Inferior parietal cortex (tissue), 1 donor: ENCODE data around the gene NMRK2.
"Not testable (repeated sequence)": the region's sequence is repeated elsewhere in the genome, so short reads cannot be mapped to it uniquely, and the experiment has no call there.

ENCODE experiments used
- DNase-seq: peaks from one replicate; pipeline ENCODE4 v3.0.0-alpha.2; 2016; ENCODE audit errors: extremely low spot score

The NMRK2 gene

GRCh38 chr19:3936506-3937442, 3.9 kb downstream of the NMRK2 start:
- no peak for DNase-seq

- DNase-seq, result not testable (repeated sequence)
These were observed 5.6 kb downstream of the NMRK2 start for GRCh38 chr19:3938300-3938950.

DNA sequence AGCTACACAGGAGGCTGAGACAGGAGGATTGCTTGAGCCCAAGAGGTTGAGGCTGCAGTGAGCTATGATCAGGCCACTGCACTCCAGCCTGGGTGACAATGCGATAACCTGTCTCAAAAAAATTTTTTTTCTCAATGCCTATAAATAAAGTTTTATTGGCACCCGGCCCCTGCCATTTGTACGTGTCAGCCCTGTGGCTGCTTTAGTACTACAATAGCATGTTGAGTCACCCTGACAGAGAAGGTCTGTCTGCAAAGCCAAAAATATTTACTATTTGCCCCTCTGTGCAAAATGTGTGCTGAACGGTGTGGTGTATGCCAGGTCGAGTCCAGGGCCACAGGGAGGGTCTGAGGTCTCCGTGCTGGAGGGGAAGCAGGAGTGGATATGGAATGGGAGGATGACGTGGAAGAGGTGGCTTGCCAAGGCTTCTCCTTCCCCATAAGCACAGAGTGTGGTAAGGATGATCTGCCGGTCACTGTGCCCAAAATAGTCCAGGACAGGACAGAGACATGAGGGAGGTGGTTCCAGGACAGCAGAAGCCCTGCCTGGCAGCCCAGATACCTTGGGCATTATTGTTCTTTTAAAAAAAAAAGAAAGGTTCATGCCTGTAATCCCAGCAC, 10.0 kb downstream of the NMRK2 start:
- DNase-seq, result no peak

DNA sequence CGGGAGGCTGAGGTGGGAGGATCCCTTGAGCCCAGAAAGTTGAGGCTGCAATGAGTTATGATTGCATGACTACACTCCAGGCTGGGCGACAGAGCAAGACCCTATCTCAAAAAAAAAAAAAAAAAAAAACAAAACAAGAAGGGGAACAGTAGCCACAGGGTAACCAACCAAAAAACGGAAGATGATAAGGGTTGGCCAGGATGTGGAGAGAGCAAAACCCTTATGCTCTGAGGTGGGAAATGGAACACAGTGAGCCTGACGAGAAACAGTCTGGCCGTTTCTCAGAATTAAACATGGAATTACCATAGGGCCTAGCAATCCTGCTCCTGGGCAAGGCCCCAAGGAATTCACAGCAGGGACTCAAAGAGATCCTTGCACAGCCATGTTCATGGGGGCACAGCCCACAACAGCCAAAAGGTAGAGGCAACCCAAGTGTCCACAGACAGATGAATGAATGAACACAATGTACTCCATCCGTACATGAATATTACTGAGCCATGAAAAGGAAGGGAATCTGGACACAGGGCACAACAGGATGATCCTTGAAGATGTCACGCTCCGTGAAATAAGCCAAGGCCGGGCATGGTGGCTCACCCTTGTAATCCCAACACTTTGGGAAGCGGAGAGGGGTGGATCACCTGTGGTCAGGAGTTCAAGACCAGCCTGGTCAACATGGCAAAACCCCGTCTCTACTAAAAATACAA, 11.3 kb downstream of the NMRK2 start:
- DNase-seq, result no peak

DNA sequence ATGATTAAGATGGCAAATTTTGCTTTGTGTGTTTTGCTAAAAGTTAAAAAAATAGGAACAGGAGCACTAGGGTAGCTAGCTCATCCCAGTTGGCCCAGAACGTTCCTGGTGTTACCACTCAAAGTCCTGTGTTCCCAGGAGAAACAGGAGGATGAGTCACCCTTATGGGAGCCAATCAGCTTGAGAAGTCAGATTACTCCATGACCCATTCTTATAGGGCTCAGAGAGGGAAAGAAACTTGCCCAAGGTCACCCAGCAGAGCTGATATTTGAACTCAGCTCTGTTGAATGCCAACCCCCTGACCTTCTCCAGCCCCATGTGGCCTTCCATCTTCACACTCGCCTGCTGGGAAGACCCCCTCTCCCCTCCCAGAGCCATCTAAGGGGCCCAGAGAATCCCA, 13.0 kb downstream of the NMRK2 start:
- DNase-seq, result no peak

DNA sequence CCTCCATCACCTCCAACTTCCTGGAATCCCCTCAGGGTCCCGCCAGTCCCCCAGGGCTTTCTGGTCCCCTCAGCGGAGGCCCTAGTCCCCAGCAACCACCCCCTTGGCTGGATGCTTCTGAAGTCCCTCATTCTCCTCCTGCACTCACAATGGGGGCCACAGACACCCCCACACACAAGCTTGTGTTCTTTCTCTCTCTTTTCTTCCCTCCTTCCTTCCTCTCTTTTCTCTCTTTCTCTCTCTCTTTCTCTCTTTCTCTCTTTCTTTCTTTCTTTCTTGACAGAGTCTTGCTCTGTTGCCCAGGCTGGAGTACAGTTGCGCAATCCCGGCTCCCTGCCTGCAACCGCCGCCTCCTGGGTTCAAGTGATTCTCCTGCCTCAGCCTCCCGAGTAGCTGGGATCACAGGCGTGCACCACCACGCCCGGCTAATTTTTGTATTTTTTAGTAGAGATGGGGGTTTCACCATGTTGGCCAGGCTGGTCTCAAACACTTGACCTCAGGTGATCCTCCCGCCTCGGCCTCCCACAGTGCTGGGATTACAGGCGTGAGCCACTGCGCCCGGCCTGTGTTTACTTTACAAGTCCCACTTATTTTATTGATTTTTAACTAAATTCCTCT, 14.6 kb downstream of the NMRK2 start:
- DNase-seq, result not testable (repeated sequence)

DNA sequence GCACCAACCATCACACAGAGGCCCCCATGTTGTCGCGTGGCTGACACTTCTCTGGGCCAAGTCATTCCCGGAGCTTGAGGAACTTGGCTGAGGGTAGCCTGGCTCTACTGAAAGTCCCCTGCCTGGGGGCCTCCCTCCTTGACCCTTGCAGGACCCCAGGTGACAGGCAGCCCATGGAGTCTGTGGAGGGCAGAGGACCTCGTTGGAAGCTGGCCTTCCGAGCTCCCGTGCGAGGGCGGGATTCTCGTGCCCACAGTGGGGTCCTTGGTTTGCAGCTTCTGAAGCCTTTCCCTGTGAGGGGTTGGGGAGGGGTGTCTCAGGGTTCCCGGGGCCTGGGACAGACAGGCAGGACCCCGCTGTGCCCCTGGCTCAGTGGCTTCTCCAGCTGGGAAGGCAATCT, 16.4 kb downstream of the NMRK2 start:
- DNase-seq, result no peak

DNA sequence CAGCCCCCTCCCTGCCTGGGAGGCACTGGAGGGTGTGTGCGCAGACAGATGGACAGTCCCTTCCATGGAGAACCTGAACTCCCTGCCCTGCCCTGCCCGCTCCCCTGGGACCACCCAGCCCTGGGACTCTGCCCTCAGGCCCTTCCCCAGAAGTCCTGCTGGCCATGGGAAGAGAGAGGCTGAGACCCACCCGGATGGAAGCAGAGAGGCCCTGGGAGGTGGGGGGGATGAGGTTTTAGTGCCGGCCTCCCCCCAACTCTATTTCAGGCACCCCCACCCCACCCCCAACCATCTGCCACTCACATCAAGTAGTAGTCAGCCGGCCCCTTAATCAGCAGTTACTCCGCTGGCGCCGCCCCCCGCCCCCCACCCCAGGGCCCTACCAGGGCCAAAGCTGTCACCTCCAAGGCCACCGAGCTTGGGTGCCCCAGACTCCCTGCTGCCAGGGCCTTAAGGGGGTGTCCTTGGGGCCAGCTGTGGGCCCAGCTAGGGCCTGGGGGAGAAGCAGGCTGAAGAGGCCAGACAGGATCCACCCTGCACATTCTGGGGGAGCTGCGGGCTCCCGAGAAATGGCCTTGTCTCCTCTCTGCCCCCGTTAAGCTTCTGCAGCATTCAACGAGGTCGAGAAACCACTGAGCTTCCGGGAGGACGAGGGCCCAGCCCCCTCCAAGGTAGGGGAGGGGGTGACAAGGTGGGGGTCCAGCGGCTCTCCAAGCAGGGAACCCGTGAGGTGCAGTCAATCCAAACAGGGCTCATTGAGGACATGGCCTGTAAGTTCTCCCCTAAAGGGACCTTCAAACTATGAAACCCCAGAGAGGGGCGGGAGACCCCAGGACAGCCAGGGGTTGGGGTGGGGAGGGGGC, 17.4 kb downstream of the NMRK2 start:
- no peak for DNase-seq

- no peak for DNase-seq
These were observed 18.3 kb downstream of the NMRK2 start for GRCh38 chr19:3950871-3951861.

DNA sequence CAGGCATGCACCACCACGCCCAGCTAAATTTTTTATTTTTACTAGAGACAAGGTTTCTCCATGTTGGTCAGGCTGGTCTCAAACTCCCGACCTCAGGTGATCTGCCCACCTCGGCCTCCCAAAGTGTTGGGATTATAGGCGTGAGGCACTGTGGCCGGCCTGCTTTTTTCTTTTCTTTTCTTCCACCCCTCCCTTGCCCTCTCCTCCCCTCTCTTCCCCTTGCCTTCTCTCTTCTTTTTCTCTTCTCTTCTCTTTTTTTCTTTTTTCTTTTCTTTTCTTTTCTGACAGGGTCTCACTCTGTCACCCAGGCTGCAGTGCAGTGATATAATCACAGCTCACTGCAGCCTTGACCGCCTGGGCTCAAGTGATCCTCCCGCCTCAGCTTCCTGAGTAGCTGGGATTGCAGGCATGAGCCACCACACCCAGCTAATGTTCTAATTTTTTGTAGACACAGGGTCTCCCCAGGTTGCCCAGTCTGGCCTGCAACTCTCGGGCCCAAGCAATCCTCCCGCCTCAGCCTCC, 19.9 kb downstream of the NMRK2 start:
- not testable (repeated sequence) for DNase-seq

DNA sequence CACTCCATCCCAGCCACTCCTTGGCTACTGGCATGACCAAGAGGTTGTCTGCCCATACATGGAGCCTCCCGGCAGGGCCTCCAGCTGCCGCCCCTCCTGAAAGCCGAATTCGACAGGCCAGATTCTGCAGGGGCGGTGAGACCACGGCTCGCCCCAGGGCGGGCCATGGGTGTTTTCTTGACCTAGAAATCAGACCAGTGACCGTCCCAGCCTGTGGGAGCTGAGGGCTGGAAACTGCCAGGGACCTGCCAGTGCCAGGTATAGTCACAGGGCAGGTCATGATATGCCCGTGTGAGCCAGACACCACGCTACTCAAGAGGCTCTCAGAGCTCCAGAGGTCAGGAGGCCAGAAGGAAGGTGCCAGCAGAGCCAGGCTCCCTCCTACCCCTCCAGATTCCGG, 21.2 kb downstream of the NMRK2 start:
- DNase-seq, result no peak

GRCh38 chr19:3955276-3955675, 22.4 kb downstream of the NMRK2 start:
- not testable (repeated sequence) for DNase-seq

- no peak for DNase-seq
These were observed 22.8 kb downstream of the NMRK2 start for GRCh38 chr19:3955688-3956087.

- no peak for DNase-seq
These were observed 26.2 kb downstream of the NMRK2 start for GRCh38 chr19:3958836-3959765.

- DNase-seq, result no peak
These were observed 26.9 kb downstream of the NMRK2 start for GRCh38 chr19:3959766-3960131.

GRCh38 chr19:3961007-3961406, 28.1 kb downstream of the NMRK2 start:
- DNase-seq, result no peak

- DNase-seq, result no peak
These were observed 30.8 kb downstream of the NMRK2 start for GRCh38 chr19:3963458-3964255.
